Lower lobe of right lung (tissue), 2 donors: Measurements from ENCODE around the gene TBX2. TPM values are rescaled to one million over a fixed set of nuclear protein-coding genes. Genes with fewer than 3 reads are reported as not detected.
A peak's percentile ranks its signal among the peaks of the same experiment; 100 is the strongest.

ENCODE experiments used
- ATAC-seq, 2 donors: fragments of 200-7000 bp; cut with Tn5 transposase; one replicate each; pipeline ENCODE4 v1.9.1; 2020 to 2022; ENCODE audit warnings: mild to moderate bottlenecking in 2 of 2, moderate library complexity in 2 of 2
- DNase-seq: peaks from one replicate; pipeline ENCODE4 v3.0.0-alpha.2; 2020
- H3K27ac ChIP-seq: fragments of 200-600 bp; one replicate; pipeline ENCODE4 v1.8.0; 2022
- H3K27me3 ChIP-seq: fragments of 200-600 bp; one replicate; pipeline ENCODE4 v1.8.0; 2022; ENCODE audit warnings: low read depth
- H3K36me3 ChIP-seq: fragments of 200-600 bp; one replicate; pipeline ENCODE4 v1.8.0; 2022; ENCODE audit warnings: mild to moderate bottlenecking
- H3K4me1 ChIP-seq: fragments of 200-600 bp; one replicate; pipeline ENCODE4 v1.8.0; 2022
- H3K4me3 ChIP-seq: fragments of 200-600 bp; one replicate; pipeline ENCODE4 v1.8.0; 2022; ENCODE audit warnings: mild to moderate bottlenecking
- H3K9me3 ChIP-seq: fragments of 200-600 bp; one replicate; pipeline ENCODE4 v1.8.0; 2022
- intact Hi-C: fragments of 100-400 bp; cut with DNase I; formaldehyde crosslinking; loops from one replicate; pipeline ENCODE4 v1.11.0; 2022
- total RNA-seq: library from RNA; stranded (reverse); fragmentation: NEBNext Ultra II Directional; extraction: Animal tissue kit (Norgen Biotek cat#: 25700); gene quantifications from one replicate; pipeline ENCODE4 v1.2.1, GENCODE V29; 2021
- TF ChIP-seq, protein P1 (sequence below): fragments of 200-600 bp; IDR thresholded peaks from one replicate; pipeline ENCODE4 v1.8.0; 2022; ENCODE audit warnings: antibody characterized with exemption, mild to moderate bottlenecking
- donor health status: DM: no; HTN: yes; CAD: no; lungs with severe emphysema.

Gene TBX2
- total RNA-seq, 1 donor from 2014 or later: 83.3 TPM

DNA sequence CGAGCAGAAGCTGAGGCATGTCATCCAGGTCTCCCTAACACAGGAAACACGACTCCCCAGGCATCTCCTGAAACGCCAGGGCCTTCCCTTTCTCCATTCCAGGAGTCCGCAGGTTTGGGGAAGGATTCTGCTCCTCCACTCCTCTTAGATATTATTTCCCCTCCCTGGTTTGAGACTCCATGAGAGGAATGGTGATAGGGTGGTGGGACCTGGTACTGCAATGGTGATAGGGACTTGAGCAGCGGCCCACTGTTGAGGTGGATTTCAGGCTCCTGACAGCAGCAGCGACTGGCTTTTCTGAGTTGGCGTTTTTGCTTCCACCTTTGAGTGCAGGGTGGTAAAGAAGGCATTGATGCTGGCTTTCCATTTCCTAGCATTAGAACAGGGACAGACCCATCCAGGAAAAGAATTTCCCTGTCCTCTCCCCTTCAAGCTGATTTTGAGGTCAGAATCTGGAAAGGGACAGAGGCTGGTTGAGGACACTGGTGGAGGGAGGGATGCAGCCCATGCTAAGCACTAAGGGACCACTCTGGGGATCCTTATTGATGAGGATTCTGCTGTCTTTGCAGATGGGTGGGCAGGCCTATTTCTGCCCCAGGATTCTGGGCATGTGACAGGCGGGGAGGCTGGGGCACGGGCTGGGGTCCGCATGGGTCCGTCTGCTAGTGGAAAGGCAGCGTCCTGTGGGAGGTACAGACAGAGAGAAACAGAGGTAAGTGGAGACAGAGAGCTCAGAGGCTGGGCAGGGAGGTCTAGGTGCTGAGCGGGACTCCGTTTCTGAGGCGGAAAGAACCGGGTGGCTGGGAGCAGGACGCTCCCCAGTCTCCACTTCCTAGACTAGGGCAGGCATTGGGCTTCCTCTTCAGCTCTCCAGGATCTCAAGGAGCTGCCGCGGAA is 51.2 kb downstream of the TBX2 start:
- Histone ChIP-seq H3K27ac (peak overlapping the region; percentile 82), H3K4me1 (peaks cover 29% of the 10 kb centered on the region), H3K36me3 (no peaks in the 10 kb centered on the region), H3K9me3 (no peaks in the 10 kb centered on the region), H3K27me3 (peaks cover 57% of the 10 kb centered on the region), H3K4me3 (peak overlapping the region; percentile 53)
- intact Hi-C loops: no loop called here
- ATAC-seq (no peak), DNase-seq (no peak)
- TF ChIP-seq, protein P1, sequence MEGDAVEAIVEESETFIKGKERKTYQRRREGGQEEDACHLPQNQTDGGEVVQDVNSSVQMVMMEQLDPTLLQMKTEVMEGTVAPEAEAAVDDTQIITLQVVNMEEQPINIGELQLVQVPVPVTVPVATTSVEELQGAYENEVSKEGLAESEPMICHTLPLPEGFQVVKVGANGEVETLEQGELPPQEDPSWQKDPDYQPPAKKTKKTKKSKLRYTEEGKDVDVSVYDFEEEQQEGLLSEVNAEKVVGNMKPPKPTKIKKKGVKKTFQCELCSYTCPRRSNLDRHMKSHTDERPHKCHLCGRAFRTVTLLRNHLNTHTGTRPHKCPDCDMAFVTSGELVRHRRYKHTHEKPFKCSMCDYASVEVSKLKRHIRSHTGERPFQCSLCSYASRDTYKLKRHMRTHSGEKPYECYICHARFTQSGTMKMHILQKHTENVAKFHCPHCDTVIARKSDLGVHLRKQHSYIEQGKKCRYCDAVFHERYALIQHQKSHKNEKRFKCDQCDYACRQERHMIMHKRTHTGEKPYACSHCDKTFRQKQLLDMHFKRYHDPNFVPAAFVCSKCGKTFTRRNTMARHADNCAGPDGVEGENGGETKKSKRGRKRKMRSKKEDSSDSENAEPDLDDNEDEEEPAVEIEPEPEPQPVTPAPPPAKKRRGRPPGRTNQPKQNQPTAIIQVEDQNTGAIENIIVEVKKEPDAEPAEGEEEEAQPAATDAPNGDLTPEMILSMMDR: no peak

DNA sequence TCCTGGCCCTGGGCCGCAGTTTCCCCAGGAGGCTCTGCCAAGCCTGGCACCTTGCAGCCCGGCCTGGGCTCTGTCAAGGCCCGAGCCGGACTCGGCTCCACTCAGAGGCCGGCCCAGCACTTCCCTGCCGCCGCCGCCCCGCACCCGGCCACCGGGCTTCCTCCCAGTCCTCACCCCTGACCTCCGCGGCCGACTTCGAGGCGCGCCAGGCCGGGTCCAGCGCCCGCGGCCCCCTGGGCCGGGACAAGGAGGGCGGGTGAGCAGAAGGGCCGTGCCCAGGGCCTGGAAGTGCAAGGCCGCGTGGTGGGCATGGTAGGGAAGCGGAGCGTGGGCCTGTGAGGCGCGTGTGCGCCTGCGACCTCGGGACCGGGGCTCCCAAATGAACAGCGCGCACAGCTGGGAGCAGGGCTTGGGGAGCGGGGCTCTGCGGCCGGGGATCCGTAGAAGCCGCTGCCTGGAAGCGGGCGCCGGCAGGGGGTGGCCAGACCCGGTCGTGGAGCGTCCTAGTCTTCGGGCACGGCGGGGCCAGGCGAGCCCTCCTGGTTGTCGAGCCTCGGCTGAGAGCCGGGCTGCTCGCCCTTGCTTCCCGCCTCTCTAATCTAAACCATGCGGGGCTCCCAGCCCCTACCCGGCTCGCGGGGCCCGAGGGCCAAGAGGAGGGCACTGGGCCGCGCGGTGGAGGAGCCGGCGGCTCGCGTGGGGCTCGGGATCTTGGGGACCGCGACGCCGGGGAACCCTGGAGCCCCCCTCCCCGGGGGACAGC is 52.1 kb downstream of the TBX2 start:
- intact Hi-C loops: no loop called here
- peak overlapping the region; percentile 53 for H3K4me3 ChIP-seq
- peaks cover 29% of the 10 kb centered on the region for H3K4me1 ChIP-seq
- DNase-seq (no peak), ATAC-seq (peak; percentile 63 to 65)
- no peaks in the 10 kb centered on the region for H3K36me3 ChIP-seq
- H3K27me3 ChIP-seq: peaks cover 65% of the 10 kb centered on the region
- TF ChIP-seq, protein P1: no peak
- H3K27ac ChIP-seq: peak overlapping the region; percentile 82
- no peaks in the 10 kb centered on the region for H3K9me3 ChIP-seq

DNA sequence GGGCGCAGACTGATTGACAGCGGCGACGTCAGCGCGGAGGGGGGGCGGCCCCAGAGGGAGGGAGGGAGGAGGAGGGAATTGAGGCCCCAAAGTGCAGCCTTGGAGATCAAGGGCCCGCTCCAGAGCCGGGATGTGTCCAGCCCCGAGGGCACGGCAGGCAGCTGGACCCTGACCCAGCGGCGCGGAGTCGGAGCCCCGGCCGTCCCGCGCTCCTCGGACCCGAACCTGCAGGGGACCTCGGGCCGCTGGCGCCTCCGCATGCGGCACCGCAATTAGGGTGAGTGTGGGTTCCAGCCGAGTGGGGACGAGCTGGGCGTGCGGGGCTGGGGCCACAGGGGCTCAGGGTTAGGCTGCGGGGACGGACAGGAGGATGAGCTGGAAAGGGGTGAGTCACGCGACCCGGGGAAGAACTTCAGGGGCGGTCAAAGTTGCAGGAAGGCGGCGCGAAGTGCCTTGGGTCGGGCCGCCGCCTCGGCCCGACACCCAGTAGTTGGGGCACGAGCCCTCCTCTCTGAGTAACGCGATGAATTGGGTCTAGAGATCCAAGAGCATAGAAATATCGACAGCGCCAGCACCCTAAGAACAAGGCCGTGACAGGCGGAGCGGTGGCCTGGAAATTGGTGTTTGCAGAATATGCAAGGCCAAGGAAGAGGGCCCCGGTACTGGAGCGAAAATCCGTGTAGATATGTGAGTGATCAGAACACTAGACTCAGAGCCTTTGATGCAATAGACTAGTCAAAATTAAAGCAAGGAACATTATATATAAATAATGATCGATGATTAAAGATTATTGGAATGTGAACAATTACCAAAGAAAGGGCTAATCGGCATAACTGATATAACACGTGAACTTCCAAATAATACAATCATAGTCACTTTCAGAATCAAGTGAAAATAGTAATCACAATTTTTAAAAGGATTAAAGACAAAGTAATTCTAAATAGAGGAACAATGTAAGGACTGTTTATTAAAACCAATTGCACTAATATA is 53.0 kb downstream of the TBX2 start, which contains the start of gene TBX4:
Gene TBX4, plus strand, starts transcription at position 122 of the 990 bp plus-strand sequence. CDS start 4,069 bp downstream, outside the sequence.
- no peaks in the 10 kb centered on the region for H3K9me3 ChIP-seq
- H3K27me3 ChIP-seq: peaks cover 74% of the 10 kb centered on the region
- TF ChIP-seq, protein P1: no peak
- ATAC-seq (peak; percentile 63 to 75), DNase-seq (no peak)
- intact Hi-C loops: no loop called here
- H3K4me1 ChIP-seq: peaks cover 35% of the 10 kb centered on the region
- no peaks in the 10 kb centered on the region for H3K36me3 ChIP-seq
- H3K4me3 ChIP-seq: peak within 1 kb of the TSS; percentile 53
- peak within 1 kb of the TSS; percentile 84 for H3K27ac ChIP-seq

DNA sequence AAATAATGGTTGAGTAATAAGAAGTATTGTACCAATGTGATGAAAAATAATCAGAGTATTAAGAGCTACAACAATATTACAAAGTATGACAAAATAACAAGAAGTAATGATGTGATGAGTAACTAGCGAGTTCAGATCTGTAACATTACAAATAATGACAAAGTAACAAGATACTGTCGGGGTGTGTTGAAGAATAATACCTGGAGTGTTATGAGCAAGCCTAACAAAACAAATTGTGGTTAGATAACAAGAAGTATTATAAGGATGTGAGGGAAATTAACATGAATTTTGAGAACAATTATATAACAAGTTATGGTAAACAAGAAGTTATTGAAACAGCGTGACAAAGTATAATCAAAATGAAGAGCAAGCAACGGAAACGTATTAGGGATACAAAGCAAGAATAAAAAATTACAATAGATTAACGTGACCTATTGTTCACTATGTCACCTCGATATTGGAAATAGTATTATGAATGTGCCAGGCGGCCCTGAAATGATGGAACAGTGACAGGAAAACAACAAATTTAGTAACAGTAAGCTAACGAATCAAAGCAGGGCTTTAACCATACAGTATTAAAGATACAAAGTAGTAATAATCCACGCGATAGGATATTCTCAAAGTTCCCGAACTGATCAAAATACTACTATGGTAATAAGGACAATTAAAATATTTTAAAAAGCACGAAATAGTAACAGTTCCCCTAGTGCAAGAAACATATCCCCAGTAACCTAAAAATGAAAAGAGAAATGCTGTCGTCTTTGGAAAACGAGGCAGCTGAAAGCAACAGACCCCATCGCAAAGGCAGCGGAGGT is 54.1 kb downstream of the TBX2 start:
- peak overlapping the region; percentile 53 for H3K4me3 ChIP-seq
- no peaks in the 10 kb centered on the region for H3K9me3 ChIP-seq
- H3K4me1 ChIP-seq: peaks cover 38% of the 10 kb centered on the region
- ATAC-seq (no peak), DNase-seq (no peak)
- peaks cover 84% of the 10 kb centered on the region for H3K27me3 ChIP-seq
- TF ChIP-seq, protein P1: no peak
- no peaks in the 10 kb centered on the region for H3K36me3 ChIP-seq
- intact Hi-C loops: no loop called here
- peak overlapping the region; percentile 84 for H3K27ac ChIP-seq
